Chondrocyte (in vitro differentiated cells): ENCODE data around the gene ASCC1. TPM values are rescaled to one million over a fixed set of nuclear protein-coding genes. Genes with fewer than 3 reads are reported as not detected.

Experiments
- DNase-seq: peaks from one replicate; pipeline ENCODE4 v3.0.0; 2021; ENCODE audit warnings: mixed read lengths, low spot score
- H3K27ac Mint-ChIP-seq: one replicate; pipeline ENCODE4 v1.8.0; 2021; ENCODE audit warnings: mild to moderate bottlenecking, moderate library complexity, mixed read lengths; ENCODE audit not compliant: unreplicated experiment
- H3K27me3 Mint-ChIP-seq: 2 replicates; pipeline ENCODE4 v1.8.0; 2021; ENCODE audit warnings: low read depth, mixed read lengths
- H3K36me3 Mint-ChIP-seq: 2 replicates; pipeline ENCODE4 v1.8.0; 2021; ENCODE audit warnings: low read depth, mixed read lengths
- H3K4me1 Mint-ChIP-seq: 2 replicates; pipeline ENCODE4 v1.8.0; 2021; ENCODE audit warnings: low read depth, mild to moderate bottlenecking, mixed read lengths
- H3K4me3 Mint-ChIP-seq: one replicate; pipeline ENCODE4 v1.8.0; 2021; ENCODE audit warnings: mild to moderate bottlenecking, moderate library complexity, mixed read lengths; ENCODE audit not compliant: unreplicated experiment
- H3K9me3 Mint-ChIP-seq: 2 replicates; pipeline ENCODE4 v1.8.0; 2021; ENCODE audit warnings: low read depth, mixed read lengths
- CTCF ChIP-seq: fragments of 200-600 bp; sonication (generic); IDR thresholded peaks from 2 replicates; pipeline ENCODE4 v1.5.0; 2021; ENCODE audit warnings: antibody characterized with exemption, mild to moderate bottlenecking, moderate library complexity
- total RNA-seq: library from RNA; stranded (reverse); gene quantifications from 3 replicates; pipeline ENCODE4 v1.2.1, GENCODE V29; 2021

ASCC1 gene
- total RNA-seq, 1 donor from 2014 or later = 36.8 TPM

GRCh38 chr10:72258617-72259016 is 42.5 kb upstream of the ASCC1 start:
- no peaks in the 10 kb centered on the region for H3K9me3 Mint-ChIP-seq
- peaks cover 67% of the 10 kb centered on the region for H3K4me1 Mint-ChIP-seq
- peak overlapping the region; percentile 79 for H3K27ac Mint-ChIP-seq
- H3K4me3 Mint-ChIP-seq = no peak overlapping the region
- H3K36me3 Mint-ChIP-seq = no peaks in the 10 kb centered on the region
- DNase-seq = no peak
- H3K27me3 Mint-ChIP-seq = no peaks in the 10 kb centered on the region
- no peak for TF ChIP-seq CTCF

- peak overlapping the region; percentile 70 for H3K27ac Mint-ChIP-seq
- H3K27me3 Mint-ChIP-seq = no peaks in the 10 kb centered on the region
- no peak for DNase-seq
- TF ChIP-seq CTCF = no peak
- no peaks in the 10 kb centered on the region for H3K9me3 Mint-ChIP-seq
- H3K4me1 Mint-ChIP-seq = peaks cover 75% of the 10 kb centered on the region
- H3K36me3 Mint-ChIP-seq = no peaks in the 10 kb centered on the region
- H3K4me3 Mint-ChIP-seq = no peak overlapping the region
Observed at GRCh38 chr10:72257051-72257892, 41.2 kb upstream of the ASCC1 start.

DNA sequence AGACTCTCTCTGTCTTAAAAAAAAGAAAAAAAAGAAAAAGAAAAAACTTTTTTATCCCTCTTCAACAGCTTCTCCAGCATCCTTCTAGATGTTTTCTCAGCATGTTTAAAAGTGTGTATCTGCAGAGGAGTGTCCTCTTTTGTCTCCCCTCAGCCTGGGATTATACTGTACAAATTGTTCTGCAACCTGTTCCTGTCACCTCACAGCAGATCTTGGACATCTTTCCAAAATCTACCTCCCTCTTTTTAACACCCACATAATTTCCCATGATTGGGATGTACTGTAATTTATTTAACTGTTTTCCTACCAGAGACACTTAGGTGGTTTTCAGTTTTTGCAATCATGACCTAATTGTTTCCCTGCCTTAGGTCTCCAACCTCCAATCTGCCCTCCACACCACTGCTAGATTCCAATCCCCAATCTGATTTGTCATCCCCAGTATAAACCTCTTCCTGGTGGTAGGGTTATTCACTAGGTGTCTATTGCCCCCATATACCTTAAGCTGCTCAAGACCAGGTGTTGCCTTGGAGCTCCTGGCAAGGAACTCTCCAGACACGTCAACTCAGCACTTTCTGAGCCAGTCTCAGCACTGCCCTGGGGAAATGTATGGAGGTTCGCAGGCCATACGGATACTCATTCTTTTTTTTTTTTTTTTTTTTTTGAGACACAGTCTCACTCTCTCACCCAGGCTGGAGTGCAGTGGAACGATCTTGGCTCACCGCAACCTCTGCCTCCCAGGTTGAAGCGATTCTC is 40.1 kb upstream of the ASCC1 start:
- Mint-ChIP-seq H3K36me3 (no peaks in the 10 kb centered on the region), H3K9me3 (no peaks in the 10 kb centered on the region), H3K4me1 (peaks cover 71% of the 10 kb centered on the region), H3K27ac (peak overlapping the region; percentile 9), H3K4me3 (no peak overlapping the region), H3K27me3 (no peaks in the 10 kb centered on the region)
- TF ChIP-seq CTCF = no peak
- DNase-seq = no peak

- H3K4me1 Mint-ChIP-seq = peaks cover 67% of the 10 kb centered on the region
- peak; percentile 90 for DNase-seq
- H3K36me3 Mint-ChIP-seq = no peaks in the 10 kb centered on the region
- H3K27me3 Mint-ChIP-seq = no peaks in the 10 kb centered on the region
- no peaks in the 10 kb centered on the region for H3K9me3 Mint-ChIP-seq
- peak; percentile 33 for TF ChIP-seq CTCF
- H3K27ac Mint-ChIP-seq = peak overlapping the region; percentile 87
- peak overlapping the region; percentile 46 for H3K4me3 Mint-ChIP-seq
Observed at GRCh38 chr10:72254813-72255568, 38.9 kb upstream of the ASCC1 start.

GRCh38 chr10:72253578-72253977 is 37.5 kb upstream of the ASCC1 start:
- TF ChIP-seq CTCF = no peak
- Mint-ChIP-seq H3K9me3 (no peaks in the 10 kb centered on the region), H3K27me3 (no peaks in the 10 kb centered on the region), H3K4me3 (no peak overlapping the region), H3K36me3 (no peaks in the 10 kb centered on the region), H3K27ac (no peak overlapping the region), H3K4me1 (peaks cover 62% of the 10 kb centered on the region)
- DNase-seq = no peak
